ENCODE results near the gene C1R.

C1R gene

GRCh38 chr12:7072554-7072953 is 19.7 kb downstream of the C1R start:
- no peaks in the 10 kb centered on the region for H3K9me3 Mint-ChIP-seq
- H3K4me1 Mint-ChIP-seq (ENCODE audit: low read depth): no peaks in the 10 kb centered on the region
- H3K4me3 Mint-ChIP-seq: no peak overlapping the region
- peaks cover 13% of the 10 kb centered on the region for H3K27me3 Mint-ChIP-seq
- H3K27ac Mint-ChIP-seq: no peak overlapping the region
- H3K36me3 Mint-ChIP-seq (ENCODE audit: low read depth): no peaks in the 10 kb centered on the region

- Mint-ChIP-seq H3K27ac (no peak overlapping the region), H3K4me1 (ENCODE audit: low read depth) (no peaks in the 10 kb centered on the region), H3K27me3 (peaks cover 13% of the 10 kb centered on the region), H3K36me3 (ENCODE audit: low read depth) (no peaks in the 10 kb centered on the region), H3K9me3 (no peaks in the 10 kb centered on the region), H3K4me3 (no peak overlapping the region)
Observed at GRCh38 chr12:7072035-7072434, 20.2 kb downstream of the C1R start.

GRCh38 chr12:7069386-7069785 is 22.9 kb downstream of the C1R start:
- Mint-ChIP-seq H3K27ac (no peak overlapping the region), H3K36me3 (ENCODE audit: low read depth) (no peaks in the 10 kb centered on the region), H3K27me3 (peaks cover 10% of the 10 kb centered on the region), H3K4me1 (ENCODE audit: low read depth) (no peaks in the 10 kb centered on the region), H3K4me3 (no peak overlapping the region), H3K9me3 (no peaks in the 10 kb centered on the region)

GRCh38 chr12:7068994-7069346 is 23.3 kb downstream of the C1R start:
- no peaks in the 10 kb centered on the region for H3K36me3 Mint-ChIP-seq (ENCODE audit: low read depth)
- no peaks in the 10 kb centered on the region for H3K4me1 Mint-ChIP-seq (ENCODE audit: low read depth)
- H3K27ac Mint-ChIP-seq: no peak overlapping the region
- no peaks in the 10 kb centered on the region for H3K9me3 Mint-ChIP-seq
- H3K4me3 Mint-ChIP-seq: no peak overlapping the region
- H3K27me3 Mint-ChIP-seq: peaks cover 10% of the 10 kb centered on the region

- H3K4me1 Mint-ChIP-seq (ENCODE audit: low read depth): no peaks in the 10 kb centered on the region
- peaks cover 7% of the 10 kb centered on the region for H3K27me3 Mint-ChIP-seq
- no peaks in the 10 kb centered on the region for H3K9me3 Mint-ChIP-seq
- H3K27ac Mint-ChIP-seq: no peak overlapping the region
- no peaks in the 10 kb centered on the region for H3K36me3 Mint-ChIP-seq (ENCODE audit: low read depth)
- H3K4me3 Mint-ChIP-seq: no peak overlapping the region
Observed at GRCh38 chr12:7068240-7068993, 23.8 kb downstream of the C1R start.

- no peaks in the 10 kb centered on the region for H3K9me3 Mint-ChIP-seq
- no peaks in the 10 kb centered on the region for H3K4me1 Mint-ChIP-seq (ENCODE audit: low read depth)
- no peak overlapping the region for H3K4me3 Mint-ChIP-seq
- no peak overlapping the region for H3K27ac Mint-ChIP-seq
- H3K27me3 Mint-ChIP-seq: peaks cover 6% of the 10 kb centered on the region
- no peaks in the 10 kb centered on the region for H3K36me3 Mint-ChIP-seq (ENCODE audit: low read depth)
Observed at GRCh38 chr12:7067096-7067495, 25.1 kb downstream of the C1R start.

- Mint-ChIP-seq H3K4me1 (ENCODE audit: low read depth) (no peaks in the 10 kb centered on the region), H3K27ac (no peak overlapping the region), H3K4me3 (no peak overlapping the region), H3K9me3 (no peaks in the 10 kb centered on the region), H3K36me3 (ENCODE audit: low read depth) (no peaks in the 10 kb centered on the region), H3K27me3 (peaks cover under 1% of the 10 kb centered on the region)
Observed at GRCh38 chr12:7066596-7066995, 25.6 kb downstream of the C1R start.

- Mint-ChIP-seq H3K36me3 (ENCODE audit: low read depth) (no peaks in the 10 kb centered on the region), H3K27me3 (peaks cover 5% of the 10 kb centered on the region), H3K4me3 (no peak overlapping the region), H3K9me3 (no peaks in the 10 kb centered on the region), H3K27ac (no peak overlapping the region), H3K4me1 (ENCODE audit: low read depth) (no peaks in the 10 kb centered on the region)
Observed at GRCh38 chr12:7065073-7065623, 27.1 kb downstream of the C1R start.

- Mint-ChIP-seq H3K27ac (no peak overlapping the region), H3K27me3 (peaks cover 10% of the 10 kb centered on the region), H3K4me1 (ENCODE audit: low read depth) (no peaks in the 10 kb centered on the region)
Observed at GRCh38 chr12:7064516-7064915, 27.7 kb downstream of the C1R start.

GRCh38 chr12:7061596-7061995 is 30.6 kb downstream of the C1R start:
- H3K4me3 Mint-ChIP-seq: no peak overlapping the region
- no peak overlapping the region for H3K27ac Mint-ChIP-seq
- H3K27me3 Mint-ChIP-seq: peaks cover 18% of the 10 kb centered on the region
- no peaks in the 10 kb centered on the region for H3K4me1 Mint-ChIP-seq (ENCODE audit: low read depth)
- H3K36me3 Mint-ChIP-seq (ENCODE audit: low read depth): no peaks in the 10 kb centered on the region
- H3K9me3 Mint-ChIP-seq: no peaks in the 10 kb centered on the region

More at GRCh38 chr12:7064516-7064915, 27.7 kb downstream of the C1R start:
- Mint-ChIP-seq H3K36me3 (ENCODE audit: low read depth) (no peaks in the 10 kb centered on the region), H3K9me3 (no peaks in the 10 kb centered on the region), H3K4me3 (no peak overlapping the region)

- Mint-ChIP-seq H3K9me3 (no peaks in the 10 kb centered on the region), H3K27ac (no peak overlapping the region), H3K36me3 (ENCODE audit: low read depth) (no peaks in the 10 kb centered on the region), H3K27me3 (peaks cover 22% of the 10 kb centered on the region), H3K4me3 (no peak overlapping the region), H3K4me1 (ENCODE audit: low read depth) (no peaks in the 10 kb centered on the region)
Observed at GRCh38 chr12:7061138-7061537, 31.1 kb downstream of the C1R start.

- H3K27me3 Mint-ChIP-seq: peaks cover 24% of the 10 kb centered on the region
- no peaks in the 10 kb centered on the region for H3K36me3 Mint-ChIP-seq (ENCODE audit: low read depth)
- H3K9me3 Mint-ChIP-seq: no peaks in the 10 kb centered on the region
- H3K4me1 Mint-ChIP-seq (ENCODE audit: low read depth): no peaks in the 10 kb centered on the region
- H3K27ac Mint-ChIP-seq: no peak within 1 kb of the TSS
- H3K4me3 Mint-ChIP-seq: no peak within 1 kb of the TSS
Observed at GRCh38 chr12:7060353-7060954, 31.8 kb downstream of the C1R start, which contains the start of gene C1S. C1S (plus strand) TSS chr12:7060718; CDS start chr12:7061913, 1,195 bp downstream.

- Mint-ChIP-seq H3K27ac (no peak overlapping the region), H3K4me1 (ENCODE audit: low read depth) (no peaks in the 10 kb centered on the region), H3K27me3 (peaks cover 27% of the 10 kb centered on the region)
Observed at GRCh38 chr12:7059780-7060179, 32.5 kb downstream of the C1R start.

GRCh38 chr12:7058850-7059395 is 33.3 kb downstream of the C1R start:
- Mint-ChIP-seq H3K4me3 (no peak overlapping the region), H3K27ac (no peak overlapping the region), H3K4me1 (ENCODE audit: low read depth) (no peaks in the 10 kb centered on the region), H3K9me3 (no peaks in the 10 kb centered on the region), H3K36me3 (ENCODE audit: low read depth) (no peaks in the 10 kb centered on the region), H3K27me3 (peaks cover 31% of the 10 kb centered on the region)

More at GRCh38 chr12:7059780-7060179, 32.5 kb downstream of the C1R start:
- no peaks in the 10 kb centered on the region for H3K9me3 Mint-ChIP-seq
- H3K36me3 Mint-ChIP-seq (ENCODE audit: low read depth): no peaks in the 10 kb centered on the region
- no peak overlapping the region for H3K4me3 Mint-ChIP-seq

GRCh38 chr12:7058163-7058845 is 33.9 kb downstream of the C1R start:
- no peak overlapping the region for H3K27ac Mint-ChIP-seq
- H3K4me1 Mint-ChIP-seq (ENCODE audit: low read depth): no peaks in the 10 kb centered on the region
- no peak overlapping the region for H3K4me3 Mint-ChIP-seq
- peaks cover 32% of the 10 kb centered on the region for H3K27me3 Mint-ChIP-seq
- no peaks in the 10 kb centered on the region for H3K9me3 Mint-ChIP-seq
- H3K36me3 Mint-ChIP-seq (ENCODE audit: low read depth): no peaks in the 10 kb centered on the region
